GM15510 (cell line): ENCODE results near the gene WSCD1.

ENCODE experiments used
- POLR2A ChIP-seq: IDR thresholded peaks from 3 replicates; pipeline ENCODE4 v1.6.1; 2011; ENCODE audit warnings: borderline replicate concordance; ENCODE audit not compliant: insufficient read length; ENCODE audit errors: extremely low read depth

Gene WSCD1

DNA sequence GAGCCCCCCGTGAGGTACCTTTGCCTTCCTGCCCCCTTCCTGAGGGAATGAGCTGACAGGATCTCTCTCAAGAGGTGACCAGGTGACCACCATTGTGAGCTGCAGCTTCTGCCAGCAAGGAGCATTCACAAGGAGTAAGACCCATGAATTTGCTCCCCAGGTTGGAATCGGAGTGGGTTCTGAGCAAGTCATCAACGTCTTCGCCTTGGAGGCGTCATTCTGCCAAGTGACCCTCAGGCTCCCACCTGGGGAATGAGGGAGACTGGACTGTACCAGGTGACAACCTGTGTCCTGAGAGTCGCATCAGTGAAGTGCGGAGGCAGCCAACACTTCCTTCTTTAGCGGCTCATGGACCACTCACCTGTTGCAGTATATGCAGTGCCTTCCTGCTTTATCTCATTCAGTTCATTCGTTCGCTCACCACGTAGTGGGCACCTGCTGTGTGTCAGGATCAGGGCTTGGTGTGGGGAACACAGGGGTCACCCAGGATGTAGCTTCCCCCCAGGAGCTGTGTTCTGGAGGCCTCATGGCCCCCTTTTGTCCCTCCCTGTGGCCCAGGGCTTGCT, 22.8 kb downstream of the WSCD1 start:
- TF ChIP-seq POLR2A: no peak

DNA sequence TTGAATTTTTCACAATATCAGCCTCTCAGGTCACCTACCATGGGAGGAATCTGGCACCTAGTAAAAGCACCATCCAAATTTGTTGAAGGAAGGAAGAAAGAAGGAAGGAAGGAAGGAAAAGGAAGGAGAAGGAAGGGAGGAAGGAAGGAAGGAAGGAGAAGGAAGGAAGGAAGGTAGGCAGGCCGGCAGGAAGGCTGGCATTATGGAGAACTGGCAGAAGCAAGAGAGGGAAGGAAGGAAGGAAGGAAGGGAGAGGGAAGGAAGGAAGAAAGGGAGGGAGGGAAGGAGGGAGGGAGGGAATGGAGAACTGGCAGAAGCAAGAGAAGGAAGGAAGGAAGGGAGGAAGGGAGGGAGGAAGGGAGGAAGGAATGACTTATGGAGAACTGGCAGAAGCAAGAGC, 24.3 kb downstream of the WSCD1 start:
- TF ChIP-seq POLR2A: no peak

DNA sequence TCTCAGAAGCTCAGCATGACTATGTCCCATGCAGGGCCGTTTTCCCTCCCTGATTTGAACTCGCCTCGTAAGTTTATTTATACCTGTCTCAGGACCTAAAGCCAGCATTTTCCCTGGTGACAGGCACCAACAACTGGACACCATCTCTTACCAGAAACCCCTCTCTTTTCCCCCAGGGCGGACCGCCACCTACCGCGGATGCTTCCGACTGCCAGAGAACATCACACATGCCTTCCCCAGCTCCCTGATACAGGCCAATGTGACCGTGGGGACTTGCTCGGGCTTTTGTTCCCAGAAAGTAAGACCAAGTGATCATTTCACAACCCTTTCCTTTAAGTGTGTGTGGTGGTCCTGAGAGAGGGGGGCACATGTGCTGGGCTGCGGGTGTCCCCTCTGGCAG, 24.7 kb downstream of the WSCD1 start:
- TF ChIP-seq POLR2A: no peak

DNA sequence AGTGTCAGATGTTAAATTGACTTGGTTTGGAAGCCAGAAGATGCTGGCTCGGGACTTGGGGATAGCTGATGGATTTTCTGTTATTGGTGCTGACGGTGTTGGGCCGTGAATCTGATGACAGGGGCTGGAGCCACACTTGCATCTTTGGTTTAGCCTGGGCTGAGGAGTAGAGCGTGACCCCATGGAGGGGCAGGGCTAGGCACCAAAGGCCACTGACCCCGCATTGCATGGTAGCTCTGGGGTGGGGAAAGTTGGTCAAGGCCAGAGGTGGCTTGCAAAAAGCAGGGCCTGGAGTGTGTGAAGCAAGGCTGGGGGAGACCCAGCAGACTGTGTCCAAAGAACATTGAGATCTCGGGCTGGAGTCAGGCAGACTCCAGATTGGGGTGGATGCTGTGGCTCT, 25.3 kb downstream of the WSCD1 start:
- no peak for TF ChIP-seq POLR2A

DNA sequence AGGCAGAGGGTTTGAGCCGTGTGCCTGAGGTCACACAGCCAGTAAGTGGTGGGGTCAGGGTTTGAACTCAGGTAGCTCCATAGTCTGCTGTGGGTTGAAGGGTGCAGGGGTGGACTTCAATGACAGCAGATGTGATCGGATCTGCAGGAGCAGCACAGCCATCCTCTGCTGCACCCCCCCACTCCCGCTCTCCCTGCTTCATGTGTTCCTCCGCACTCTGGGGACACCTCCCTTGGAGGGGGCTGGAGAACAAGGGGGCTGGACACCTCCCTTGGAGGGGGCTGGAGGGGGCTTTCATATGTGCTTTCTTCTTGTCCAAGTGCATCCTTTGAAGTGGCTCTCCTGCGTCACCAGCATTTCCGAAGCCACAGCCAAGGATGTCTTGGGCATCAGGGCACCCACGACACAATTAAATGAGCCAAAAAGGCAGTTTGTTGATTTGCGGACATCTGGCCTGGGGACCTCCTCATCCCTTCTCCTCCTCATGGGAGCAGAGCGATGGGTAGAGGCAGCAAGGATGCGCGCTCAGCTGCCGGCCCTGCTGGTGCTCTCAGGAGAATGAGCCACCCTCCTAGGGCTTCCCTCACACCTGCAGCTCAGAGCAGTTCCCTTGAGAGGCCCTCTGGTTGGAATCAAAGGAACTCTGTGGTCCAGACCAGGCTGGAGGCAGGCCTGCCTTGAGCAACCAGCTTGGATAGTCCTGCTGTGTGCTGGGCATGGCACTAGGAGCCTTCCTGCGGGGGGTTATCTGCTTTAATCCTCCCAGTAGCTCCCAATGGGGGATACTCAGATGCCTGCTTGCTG, 26.2 kb downstream of the WSCD1 start:
- TF ChIP-seq POLR2A: no peak

DNA sequence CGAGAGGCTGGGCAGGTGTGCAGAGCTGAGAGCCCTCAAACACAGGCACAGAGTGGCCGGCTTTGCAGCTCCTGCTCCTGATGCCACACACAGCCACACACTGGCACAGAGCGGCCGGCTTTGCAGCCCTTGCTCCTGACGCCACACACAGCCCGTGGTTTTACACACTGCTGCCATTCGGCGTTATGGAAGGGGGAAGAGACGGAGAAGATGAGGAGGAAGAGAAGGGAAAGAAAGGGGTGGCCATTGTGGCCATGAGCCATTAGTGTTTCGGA, 26.8 kb downstream of the WSCD1 start:
- TF ChIP-seq POLR2A: no peak

DNA sequence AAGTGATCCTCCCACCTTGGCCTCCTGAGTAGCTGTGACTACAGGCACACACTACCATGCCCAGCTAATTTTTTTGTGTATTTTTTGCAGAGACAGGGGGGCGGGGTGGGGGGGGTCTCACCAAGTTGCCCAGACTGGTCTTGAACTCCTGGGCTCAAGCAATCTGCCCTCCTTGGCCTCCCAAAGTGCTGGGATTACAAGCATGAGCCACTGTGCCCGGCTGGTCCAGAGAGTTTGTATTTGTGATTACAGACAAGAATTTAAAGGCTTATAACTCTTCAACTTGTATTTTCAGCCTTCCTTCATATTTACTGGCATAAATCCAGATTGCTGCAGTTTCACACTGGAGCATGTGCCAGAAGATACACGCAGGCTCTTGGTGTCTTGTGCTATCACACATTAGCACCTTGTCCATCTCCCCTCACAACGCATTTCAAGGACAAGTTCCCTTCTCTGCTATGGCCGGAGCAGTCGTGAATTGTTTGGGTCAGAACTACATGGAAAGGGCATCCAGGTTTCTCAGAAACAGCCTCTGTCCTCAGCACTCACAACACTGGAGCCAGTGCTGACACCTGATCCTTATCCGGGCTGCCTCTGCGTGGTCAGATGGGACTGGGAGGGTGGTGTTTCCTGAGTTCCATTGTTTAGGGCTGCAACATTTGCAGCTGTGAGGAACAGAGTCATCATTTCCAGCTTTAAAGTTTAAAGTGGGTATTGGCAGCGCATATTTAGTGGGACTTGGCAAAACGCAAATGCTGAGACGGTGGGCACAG, 28.1 kb downstream of the WSCD1 start:
- no peak for TF ChIP-seq POLR2A

DNA sequence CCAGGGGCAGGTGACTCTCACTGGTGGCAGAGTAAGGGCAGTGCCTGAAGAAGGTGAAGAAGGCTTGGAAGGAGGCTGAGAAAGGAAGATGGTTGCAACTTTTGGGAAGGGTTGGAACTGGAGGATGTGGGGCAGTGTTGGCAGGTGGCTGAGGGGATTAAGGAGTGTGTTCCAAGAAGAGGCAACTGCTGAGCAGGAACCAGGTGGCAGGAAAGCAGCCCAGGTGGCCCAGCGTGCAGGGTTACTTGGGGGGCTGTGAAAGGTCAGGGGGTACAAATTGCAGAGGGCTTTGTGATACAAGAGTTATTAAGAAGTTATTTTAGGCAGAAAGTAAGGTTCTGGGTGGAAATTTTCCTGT, 28.6 kb downstream of the WSCD1 start:
- no peak for TF ChIP-seq POLR2A

DNA sequence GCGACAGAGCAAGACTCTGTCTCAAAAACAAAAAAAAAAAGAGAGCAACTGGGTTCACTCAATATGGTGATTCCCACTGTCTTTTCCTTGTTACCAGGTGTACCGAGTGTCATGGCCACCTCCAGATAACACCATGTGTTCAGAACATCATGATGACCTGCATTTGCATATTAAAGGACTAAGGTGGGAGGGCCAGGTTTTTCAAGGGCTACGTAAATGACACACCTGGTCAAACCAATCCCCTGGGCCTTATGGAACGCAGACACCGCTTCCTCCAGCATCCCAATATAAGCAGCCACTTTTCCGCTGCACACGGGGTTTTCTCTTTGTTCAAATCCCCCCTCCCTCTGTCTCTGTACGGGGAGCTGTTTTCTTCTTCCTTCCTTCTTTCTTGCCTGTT, 29.3 kb downstream of the WSCD1 start:
- TF ChIP-seq POLR2A: no peak

DNA sequence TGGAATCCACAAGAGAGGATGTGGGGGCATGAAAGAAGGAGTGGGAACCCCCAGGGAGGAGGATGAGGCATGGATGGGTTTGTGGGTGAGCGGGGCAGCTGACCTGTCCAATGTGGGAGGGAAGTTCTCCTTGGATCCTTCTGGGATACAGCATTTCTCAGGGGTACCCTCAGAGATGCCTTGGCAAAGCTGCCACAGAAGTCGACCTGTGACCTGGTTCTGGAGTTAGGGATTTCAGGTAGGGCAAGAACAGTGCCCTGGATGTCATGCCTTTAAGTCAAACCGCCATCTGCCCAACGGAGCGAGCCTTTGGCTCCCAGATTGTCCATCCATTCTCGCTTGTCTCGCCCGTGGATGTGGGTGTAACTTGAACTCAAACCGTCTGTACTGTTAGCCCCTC, 30.0 kb downstream of the WSCD1 start:
- no peak for TF ChIP-seq POLR2A

DNA sequence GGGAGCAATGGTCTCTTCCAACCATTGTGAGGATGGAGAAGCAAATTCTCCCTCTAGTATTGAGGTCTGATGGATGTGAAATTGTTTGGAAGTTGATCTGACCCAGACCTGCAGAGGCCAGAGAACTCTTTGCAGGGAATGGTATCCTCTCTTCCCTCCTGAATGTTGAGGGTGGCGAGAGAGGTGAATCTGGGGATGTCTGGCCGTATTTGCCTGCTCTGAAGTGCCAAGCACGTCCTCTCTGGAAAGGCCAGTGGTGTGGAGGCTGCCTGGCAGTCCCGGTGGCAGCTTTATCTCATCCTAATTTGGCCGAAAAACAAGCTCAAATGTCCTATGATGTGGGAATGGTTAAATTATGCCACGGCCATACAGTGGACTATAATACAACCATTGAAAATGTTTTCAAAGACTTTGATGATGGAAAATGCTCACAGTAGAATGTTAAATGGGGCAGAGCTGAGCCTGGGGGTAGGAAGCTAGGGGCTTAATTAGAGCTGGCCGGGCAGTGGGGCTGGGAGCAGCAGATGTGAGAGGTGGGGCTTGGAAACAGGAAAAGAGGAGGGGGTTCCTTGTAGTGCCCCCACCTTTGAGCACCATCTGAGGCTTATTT, 30.8 kb downstream of the WSCD1 start:
- TF ChIP-seq POLR2A: no peak

DNA sequence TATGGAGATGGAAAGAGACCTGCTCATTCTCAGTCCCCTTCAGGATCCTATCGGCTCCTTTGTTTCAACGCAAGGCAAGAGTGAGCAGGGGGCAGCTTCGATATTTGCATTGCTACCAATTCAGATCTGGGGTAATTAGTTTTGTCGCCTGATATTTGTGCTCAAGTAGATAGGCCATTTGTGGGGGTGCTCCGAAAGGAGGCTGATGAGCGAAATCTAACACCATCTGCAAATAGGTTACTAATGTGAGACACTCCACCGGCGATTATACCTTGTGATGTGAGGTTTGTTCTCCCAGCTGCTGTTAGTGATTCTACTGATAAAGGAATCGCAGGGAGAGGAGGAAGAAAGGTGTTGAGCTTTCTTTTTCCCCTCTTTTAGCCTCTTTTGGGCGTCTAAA, 31.5 kb downstream of the WSCD1 start:
- no peak for TF ChIP-seq POLR2A

DNA sequence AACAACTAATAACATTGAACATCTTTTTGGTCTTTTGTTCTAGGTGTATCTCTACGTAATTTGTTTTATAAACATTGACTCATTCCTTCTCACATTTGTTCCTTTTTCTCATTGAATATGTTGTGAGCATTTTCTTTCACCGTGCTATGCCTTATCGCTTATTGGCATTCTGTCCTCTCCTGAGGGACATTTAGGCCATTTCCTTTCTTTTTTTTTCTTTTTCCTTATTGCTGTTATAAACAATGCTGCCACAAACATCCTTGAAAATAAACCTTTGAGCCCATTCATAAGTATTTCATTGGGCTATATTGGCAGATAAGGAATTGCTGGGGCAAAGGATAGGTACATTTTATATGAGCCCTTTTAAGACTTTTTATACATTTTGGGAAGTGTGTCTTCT, 32.4 kb downstream of the WSCD1 start:
- no peak for TF ChIP-seq POLR2A

DNA sequence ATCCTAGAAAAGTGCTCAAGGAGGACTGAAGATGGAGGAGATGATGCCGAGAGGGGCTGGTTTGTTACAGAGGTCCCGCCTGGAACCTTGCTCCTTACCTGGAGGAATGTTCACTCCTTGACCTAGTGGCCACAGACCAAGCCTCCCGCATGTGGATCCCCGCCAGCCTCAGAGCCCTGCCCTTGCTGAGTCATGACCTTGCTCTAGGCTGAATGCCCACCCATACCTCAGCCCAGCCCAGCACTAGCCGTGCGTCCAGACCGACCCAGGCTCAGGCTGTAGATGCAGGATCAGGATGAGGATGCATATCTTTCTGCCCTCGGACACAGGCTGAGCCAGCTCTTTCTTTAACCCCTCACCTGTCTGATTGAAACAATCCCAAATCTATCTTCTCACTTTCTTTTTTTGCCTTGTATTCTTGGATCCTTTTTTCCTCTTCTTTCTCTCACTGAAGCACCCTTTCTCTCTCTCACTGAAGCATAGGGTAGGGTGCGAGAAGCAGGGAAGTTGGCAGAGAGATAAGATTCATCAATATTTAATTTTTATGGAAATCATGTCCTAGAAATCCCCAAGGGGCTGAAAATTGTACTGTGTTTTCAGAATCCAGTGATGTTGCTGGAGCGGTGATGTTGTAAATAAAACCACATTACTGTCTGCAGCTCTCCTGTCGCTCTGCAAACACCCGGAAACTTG, 34.9 kb downstream of the WSCD1 start:
- TF ChIP-seq POLR2A: no peak

DNA sequence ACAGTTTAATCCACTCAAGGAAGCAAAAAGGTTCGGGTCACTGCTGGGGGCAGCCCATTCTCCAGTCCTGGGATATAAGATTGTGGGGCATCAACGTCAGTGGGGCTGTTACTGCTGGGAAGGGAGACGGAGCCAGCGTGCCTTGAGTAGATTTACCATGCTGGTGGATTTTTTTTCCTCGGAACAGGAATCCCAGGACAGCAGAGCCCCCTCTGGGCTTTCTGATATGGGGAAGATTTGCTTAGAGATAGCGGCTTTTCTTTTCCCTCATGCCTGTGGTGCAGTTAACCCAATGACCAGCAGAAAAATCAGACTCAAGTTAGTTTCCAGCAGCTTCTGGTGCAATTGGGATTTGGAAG, 35.4 kb downstream of the WSCD1 start:
- TF ChIP-seq POLR2A: no peak
